ENCODE data around the gene CBARP. TPM values are rescaled to one million over a fixed set of nuclear protein-coding genes. Genes with fewer than 3 reads are reported as not detected.

The CBARP gene
- total and polyA plus RNA-seq, 2 of the 13 experiments (the other 11 are each of a cell fraction or from before 2014, with no cell fraction given), result 1.2 to 1.4 TPM

DNA sequence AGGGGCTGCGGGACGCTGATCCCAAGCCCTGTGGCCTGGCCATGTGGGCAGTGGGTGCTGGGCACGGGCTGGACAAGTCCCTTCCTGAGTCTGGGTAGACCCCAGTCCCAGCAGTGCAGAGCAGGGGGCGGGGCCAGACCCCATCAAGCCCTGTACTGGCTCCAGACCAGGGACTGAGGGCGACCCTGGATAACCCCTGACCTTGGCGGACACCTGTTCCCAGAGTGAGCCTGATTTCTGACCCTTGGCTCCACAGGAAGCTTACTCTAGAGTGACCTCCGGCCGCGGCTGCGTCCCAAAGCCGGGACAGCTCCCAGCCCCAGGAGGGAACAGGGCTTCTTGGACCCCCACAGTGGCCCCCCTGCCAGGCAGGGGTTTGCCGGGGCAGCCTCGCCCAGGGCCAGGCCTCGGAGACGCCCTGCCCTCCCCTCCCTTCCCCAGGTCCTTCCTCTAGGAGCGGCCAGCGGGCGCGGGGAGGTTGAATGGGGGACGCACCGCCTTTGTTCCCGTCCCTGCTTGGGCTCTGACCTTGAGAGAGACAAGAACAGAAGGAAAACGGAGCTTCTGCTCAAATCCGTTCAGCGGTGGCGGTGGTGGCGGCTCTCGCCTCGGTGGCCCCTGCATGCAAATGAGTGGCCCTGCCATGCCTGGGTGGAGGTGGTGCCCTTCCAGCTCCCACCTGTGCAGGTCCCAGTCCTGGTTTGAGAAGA is 45.6 kb upstream of the CBARP start (continued):
- TF ChIP-seq PAXIP1 (CRISPR knock-in tag; conservative IDR thresholded peaks at IDR 0.05) (peak; percentile 74), STAT6 (CRISPR knock-in tag; IDR thresholded peaks at IDR 0.05; ENCODE audit: borderline replicate concordance) (peak; percentile 70; the same call in 1 of the 2 replicates), ZNF746 (CRISPR knock-in tag; IDR thresholded peaks at IDR 0.05) (peak; percentile 52; the same call in 1 of the 2 replicates), ZNF850 (CRISPR knock-in tag; conservative IDR thresholded peaks at IDR 0.05) (no peak), SYNCRIP (IDR thresholded peaks at IDR 0.05; ENCODE audit: insufficient read depth, low read depth, low read length) (no peak), GABPB1 (CRISPR knock-in tag; IDR thresholded peaks at IDR 0.05) (peak; percentile 71; the same call in 1 of the 2 replicates), NAIF1 (CRISPR knock-in tag; IDR thresholded peaks at IDR 0.05; ENCODE audit: borderline replicate concordance) (no peak), ZZZ3 (CRISPR knock-in tag; IDR thresholded peaks at IDR 0.05; ENCODE audit: borderline replicate concordance) (no peak), THYN1 (CRISPR knock-in tag; IDR thresholded peaks at IDR 0.05; ENCODE audit: borderline replicate concordance, low read depth) (no peak), RFX5 (IDR thresholded peaks at IDR 0.05; ENCODE audit: low read depth, low read length) (no peak), STAG1 (CRISPR knock-in tag; IDR thresholded peaks at IDR 0.05) (no peak; the same call in 1 of the 2 replicates), ZFX (CRISPR knock-in tag; IDR thresholded peaks at IDR 0.05; ENCODE audit: low read depth) (peak; percentile 40; the same call in 1 of the 2 replicates), TOPORS (CRISPR knock-in tag; IDR thresholded peaks at IDR 0.05) (no peak), AGO2 (optimal IDR thresholded peaks at IDR 0.05; ENCODE audit: low read depth, low read length) (peak; percentile 10), ZNF839 (CRISPR knock-in tag; IDR thresholded peaks at IDR 0.05; ENCODE audit: borderline replicate concordance) (no peak), MBD4 (IDR thresholded peaks at IDR 0.05; ENCODE audit: borderline replicate concordance, low read length) (no peak), RORA (CRISPR knock-in tag; IDR thresholded peaks at IDR 0.05) (no peak), ZNF788 (CRISPR knock-in tag; IDR thresholded peaks at IDR 0.05; ENCODE audit: borderline replicate concordance) (peak; percentile 63; the same call in 1 of the 2 replicates)
- TF ChIP-seq, protein P1, sequence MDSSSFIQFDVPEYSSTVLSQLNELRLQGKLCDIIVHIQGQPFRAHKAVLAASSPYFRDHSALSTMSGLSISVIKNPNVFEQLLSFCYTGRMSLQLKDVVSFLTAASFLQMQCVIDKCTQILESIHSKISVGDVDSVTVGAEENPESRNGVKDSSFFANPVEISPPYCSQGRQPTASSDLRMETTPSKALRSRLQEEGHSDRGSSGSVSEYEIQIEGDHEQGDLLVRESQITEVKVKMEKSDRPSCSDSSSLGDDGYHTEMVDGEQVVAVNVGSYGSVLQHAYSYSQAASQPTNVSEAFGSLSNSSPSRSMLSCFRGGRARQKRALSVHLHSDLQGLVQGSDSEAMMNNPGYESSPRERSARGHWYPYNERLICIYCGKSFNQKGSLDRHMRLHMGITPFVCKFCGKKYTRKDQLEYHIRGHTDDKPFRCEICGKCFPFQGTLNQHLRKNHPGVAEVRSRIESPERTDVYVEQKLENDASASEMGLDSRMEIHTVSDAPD (CRISPR knock-in tag; IDR thresholded peaks at IDR 0.05), result no peak
- TF ChIP-seq, protein P2, sequence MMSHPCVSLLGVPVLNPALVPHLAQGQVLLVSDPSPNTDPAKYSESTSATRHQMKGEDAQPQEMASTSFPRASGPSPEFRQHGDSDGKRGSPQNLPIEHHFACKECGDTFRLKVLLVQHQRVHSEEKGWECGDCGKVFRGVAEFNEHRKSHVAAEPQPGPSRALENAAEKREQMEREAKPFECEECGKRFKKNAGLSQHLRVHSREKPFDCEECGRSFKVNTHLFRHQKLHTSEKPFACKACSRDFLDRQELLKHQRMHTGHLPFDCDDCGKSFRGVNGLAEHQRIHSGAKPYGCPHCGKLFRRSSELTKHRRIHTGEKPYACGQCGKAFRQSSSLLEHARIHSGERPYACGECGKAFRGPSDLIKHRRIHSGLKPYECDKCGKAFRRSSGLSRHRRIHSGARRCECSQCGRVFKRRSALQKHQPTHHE (CRISPR knock-in tag; IDR thresholded peaks at IDR 0.05; ENCODE audit: borderline replicate concordance), result no peak
